ENCODE measurements around the gene ERICH2. TPM values are rescaled to one million over a fixed set of nuclear protein-coding genes. Genes with fewer than 3 reads are reported as not detected.

ERICH2 gene
- total RNA-seq, 1 donor from 2014 or later: 1.7 TPM

GRCh38 chr2:170778900-170779299, 8.7 kb downstream of the ERICH2 start:
- no peak for FAIRE-seq
- no peak overlapping the region for H3K4me3 ChIP-seq (ENCODE audit: insufficient read depth, low read depth, low read length)
- no peaks in the 10 kb centered on the region for H3K36me3 Mint-ChIP-seq (ENCODE audit: low read depth, unreplicated experiment)
- H3K27me3 Mint-ChIP-seq (ENCODE audit: low read depth, unreplicated experiment): no peaks in the 10 kb centered on the region
- TF ChIP-seq CTCF (IDR thresholded peaks at IDR 0.05; ENCODE audit: insufficient read depth, low read depth, low read length) (no peak), EZH2 (IDR thresholded peaks at IDR 0.05; ENCODE audit: insufficient read depth, low read length) (no peak)
- H3K27me3 ChIP-seq (ENCODE audit: insufficient read depth, low read length): peaks cover 4% of the 10 kb centered on the region
- H3K4me1 ChIP-seq (ENCODE audit: insufficient read depth, low read length): no peaks in the 10 kb centered on the region
- H4K20me1 ChIP-seq (ENCODE audit: insufficient read depth, low read length): no peaks in the 10 kb centered on the region
- no peaks in the 10 kb centered on the region for H3K36me3 ChIP-seq (ENCODE audit: insufficient read depth, low read length)
- no peak overlapping the region for H3K9ac ChIP-seq (ENCODE audit: low read length)
- H2AFZ ChIP-seq (ENCODE audit: low read depth, low read length): no peak overlapping the region
- H3K4me3 Mint-ChIP-seq (ENCODE audit: unreplicated experiment): no peak overlapping the region
- H3K79me2 ChIP-seq (ENCODE audit: insufficient read depth, low read length): no peaks in the 10 kb centered on the region
- no peak overlapping the region for H3K27ac ChIP-seq (ENCODE audit: low read depth, low read length)
- peaks cover 10% of the 10 kb centered on the region for H3K4me1 Mint-ChIP-seq (ENCODE audit: low read depth, unreplicated experiment)
- H3K9me3 Mint-ChIP-seq (ENCODE audit: unreplicated experiment): no peaks in the 10 kb centered on the region
- DNase-seq (ENCODE audit: low read depth): no peak
- no peak overlapping the region for H3K4me2 ChIP-seq (ENCODE audit: low read length)
- H3K9me3 ChIP-seq (ENCODE audit: insufficient read depth, low read depth, low read length): no peaks in the 10 kb centered on the region
- H3K27ac Mint-ChIP-seq (ENCODE audit: unreplicated experiment): no peak overlapping the region

- Mint-ChIP-seq H3K9me3 (ENCODE audit: unreplicated experiment) (no peaks in the 10 kb centered on the region), H3K36me3 (ENCODE audit: low read depth, unreplicated experiment) (no peaks in the 10 kb centered on the region), H3K4me3 (ENCODE audit: unreplicated experiment) (no peak overlapping the region), H3K27me3 (ENCODE audit: low read depth, unreplicated experiment) (no peaks in the 10 kb centered on the region), H3K4me1 (ENCODE audit: low read depth, unreplicated experiment) (peaks cover 10% of the 10 kb centered on the region), H3K27ac (ENCODE audit: unreplicated experiment) (no peak overlapping the region)
- Histone ChIP-seq H4K20me1 (ENCODE audit: insufficient read depth, low read length) (no peaks in the 10 kb centered on the region), H3K27ac (ENCODE audit: low read depth, low read length) (no peak overlapping the region), H3K9ac (ENCODE audit: low read length) (no peak overlapping the region), H3K4me3 (ENCODE audit: insufficient read depth, low read depth, low read length) (no peak overlapping the region), H3K36me3 (ENCODE audit: insufficient read depth, low read length) (no peaks in the 10 kb centered on the region), H3K27me3 (ENCODE audit: insufficient read depth, low read length) (peaks cover 6% of the 10 kb centered on the region), H3K4me2 (ENCODE audit: low read length) (no peak overlapping the region), H3K79me2 (ENCODE audit: insufficient read depth, low read length) (no peaks in the 10 kb centered on the region), H3K4me1 (ENCODE audit: insufficient read depth, low read length) (no peaks in the 10 kb centered on the region), H3K9me3 (ENCODE audit: insufficient read depth, low read depth, low read length) (no peaks in the 10 kb centered on the region), H2AFZ (ENCODE audit: low read depth, low read length) (no peak overlapping the region)
- DNase-seq (ENCODE audit: low read depth) (no peak), FAIRE-seq (no peak)
- TF ChIP-seq CTCF (IDR thresholded peaks at IDR 0.05; ENCODE audit: insufficient read depth, low read depth, low read length): no peak
- TF ChIP-seq EZH2 (IDR thresholded peaks at IDR 0.05; ENCODE audit: insufficient read depth, low read length): no peak
Measured at GRCh38 chr2:170779304-170779703, 9.1 kb downstream of the ERICH2 start.

- Mint-ChIP-seq H3K27me3 (ENCODE audit: low read depth, unreplicated experiment) (no peaks in the 10 kb centered on the region), H3K36me3 (ENCODE audit: low read depth, unreplicated experiment) (no peaks in the 10 kb centered on the region), H3K4me1 (ENCODE audit: low read depth, unreplicated experiment) (peaks cover 10% of the 10 kb centered on the region), H3K27ac (ENCODE audit: unreplicated experiment) (no peak overlapping the region), H3K9me3 (ENCODE audit: unreplicated experiment) (no peaks in the 10 kb centered on the region), H3K4me3 (ENCODE audit: unreplicated experiment) (no peak overlapping the region)
- no peak overlapping the region for H3K4me2 ChIP-seq (ENCODE audit: low read length)
- H3K9me3 ChIP-seq (ENCODE audit: insufficient read depth, low read depth, low read length): no peaks in the 10 kb centered on the region
- TF ChIP-seq EZH2 (IDR thresholded peaks at IDR 0.05; ENCODE audit: insufficient read depth, low read length) (no peak), CTCF (IDR thresholded peaks at IDR 0.05; ENCODE audit: insufficient read depth, low read depth, low read length) (no peak)
- no peak for DNase-seq (ENCODE audit: low read depth)
- H3K27ac ChIP-seq (ENCODE audit: low read depth, low read length): no peak overlapping the region
- no peak overlapping the region for H3K4me3 ChIP-seq (ENCODE audit: insufficient read depth, low read depth, low read length)
- H3K27me3 ChIP-seq (ENCODE audit: insufficient read depth, low read length): peaks cover 3% of the 10 kb centered on the region
- H3K79me2 ChIP-seq (ENCODE audit: insufficient read depth, low read length): no peaks in the 10 kb centered on the region
- no peaks in the 10 kb centered on the region for H3K36me3 ChIP-seq (ENCODE audit: insufficient read depth, low read length)
- no peak overlapping the region for H2AFZ ChIP-seq (ENCODE audit: low read depth, low read length)
- no peak overlapping the region for H3K9ac ChIP-seq (ENCODE audit: low read length)
- no peaks in the 10 kb centered on the region for H3K4me1 ChIP-seq (ENCODE audit: insufficient read depth, low read length)
- H4K20me1 ChIP-seq (ENCODE audit: insufficient read depth, low read length): no peaks in the 10 kb centered on the region
- no peak for FAIRE-seq
Measured at GRCh38 chr2:170782673-170783072, 12.5 kb downstream of the ERICH2 start.

Measured in astrocyte (in vitro differentiated cells and primary cell).